Measurements from ENCODE around the gene FOXK2. TPM values are rescaled to one million over a fixed set of nuclear protein-coding genes. Genes with fewer than 3 reads are reported as not detected.

Gene FOXK2
- total RNA-seq, 1 donor from 2014 or later: 60.4 TPM

- Mint-ChIP-seq H3K27me3 (no peaks in the 10 kb centered on the region), H3K4me1 (peaks cover 7% of the 10 kb centered on the region), H3K9me3 (no peaks in the 10 kb centered on the region), H3K27ac (no peak overlapping the region), H3K36me3 (ENCODE audit: low read depth) (peaks cover 67% of the 10 kb centered on the region), H3K4me3 (no peak overlapping the region)
- DNase-seq (no peak), ATAC-seq (ENCODE audit: low read depth) (no peak)
- intact Hi-C loops (cut with micrococcal nuclease): no loop called here
- ChIA-PET POLR2A (no interaction called here), CTCF (no interaction called here)
- TF ChIP-seq, protein P1, sequence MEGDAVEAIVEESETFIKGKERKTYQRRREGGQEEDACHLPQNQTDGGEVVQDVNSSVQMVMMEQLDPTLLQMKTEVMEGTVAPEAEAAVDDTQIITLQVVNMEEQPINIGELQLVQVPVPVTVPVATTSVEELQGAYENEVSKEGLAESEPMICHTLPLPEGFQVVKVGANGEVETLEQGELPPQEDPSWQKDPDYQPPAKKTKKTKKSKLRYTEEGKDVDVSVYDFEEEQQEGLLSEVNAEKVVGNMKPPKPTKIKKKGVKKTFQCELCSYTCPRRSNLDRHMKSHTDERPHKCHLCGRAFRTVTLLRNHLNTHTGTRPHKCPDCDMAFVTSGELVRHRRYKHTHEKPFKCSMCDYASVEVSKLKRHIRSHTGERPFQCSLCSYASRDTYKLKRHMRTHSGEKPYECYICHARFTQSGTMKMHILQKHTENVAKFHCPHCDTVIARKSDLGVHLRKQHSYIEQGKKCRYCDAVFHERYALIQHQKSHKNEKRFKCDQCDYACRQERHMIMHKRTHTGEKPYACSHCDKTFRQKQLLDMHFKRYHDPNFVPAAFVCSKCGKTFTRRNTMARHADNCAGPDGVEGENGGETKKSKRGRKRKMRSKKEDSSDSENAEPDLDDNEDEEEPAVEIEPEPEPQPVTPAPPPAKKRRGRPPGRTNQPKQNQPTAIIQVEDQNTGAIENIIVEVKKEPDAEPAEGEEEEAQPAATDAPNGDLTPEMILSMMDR (IDR thresholded peaks at IDR 0.05): no peak
Measured at GRCh38 chr17:82486231-82487094, 33.1 kb upstream of the FOXK2 start.

DNA sequence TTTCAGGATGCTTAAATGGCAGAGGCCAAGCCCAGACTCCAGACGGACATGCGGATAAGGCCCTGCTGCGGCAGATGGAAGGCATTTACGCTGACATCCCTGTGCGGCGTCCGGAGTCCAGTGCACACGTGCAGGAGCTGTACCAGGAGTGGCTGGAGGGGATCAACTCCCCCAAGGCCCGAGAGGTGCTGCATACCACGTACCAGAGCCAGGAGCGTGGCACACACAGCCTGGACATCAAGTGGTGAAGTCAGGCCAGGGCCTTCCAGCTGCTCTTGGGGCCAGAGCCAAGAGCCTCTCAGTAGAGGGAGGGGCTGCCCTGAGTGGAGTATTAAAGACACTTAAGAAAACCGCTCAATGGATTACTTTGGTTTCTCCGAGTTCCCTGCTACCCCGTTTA is 31.6 kb upstream of the FOXK2 start:
- DNase-seq (no peak), ATAC-seq (ENCODE audit: low read depth) (no peak)
- no peaks in the 10 kb centered on the region for H3K27me3 Mint-ChIP-seq
- H3K4me1 Mint-ChIP-seq: peaks cover 7% of the 10 kb centered on the region
- intact Hi-C loops (cut with micrococcal nuclease): no loop called here
- H3K36me3 Mint-ChIP-seq (ENCODE audit: low read depth): peaks cover 54% of the 10 kb centered on the region
- H3K27ac Mint-ChIP-seq: no peak overlapping the region
- ChIA-PET CTCF (no interaction called here), POLR2A (no interaction called here)
- no peaks in the 10 kb centered on the region for H3K9me3 Mint-ChIP-seq
- no peak overlapping the region for H3K4me3 Mint-ChIP-seq
- TF ChIP-seq, protein P1 (IDR thresholded peaks at IDR 0.05): no peak

DNA sequence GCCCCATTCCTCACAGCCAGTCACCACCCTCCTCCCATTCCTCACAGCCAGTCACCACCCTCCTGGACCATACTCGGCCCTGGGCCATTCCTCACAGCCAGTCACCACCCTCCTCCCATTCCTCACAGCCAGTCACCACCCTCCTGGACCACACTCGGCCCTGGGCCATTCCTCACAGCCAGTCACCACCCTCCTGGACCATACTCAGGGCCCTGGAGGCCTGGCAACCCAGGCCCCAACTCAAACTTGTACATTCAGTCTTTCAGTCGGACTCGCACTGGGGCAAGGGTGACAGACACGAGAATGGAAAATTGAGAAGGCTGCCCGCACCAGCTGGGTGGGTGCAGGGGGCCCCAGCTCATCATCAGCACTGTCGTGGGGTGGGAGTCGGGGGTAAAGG is 30.4 kb upstream of the FOXK2 start:
- ChIA-PET POLR2A (no interaction called here), CTCF (no interaction called here)
- Mint-ChIP-seq H3K27me3 (no peaks in the 10 kb centered on the region), H3K36me3 (ENCODE audit: low read depth) (peaks cover 42% of the 10 kb centered on the region), H3K27ac (no peak overlapping the region), H3K4me1 (peaks cover 12% of the 10 kb centered on the region), H3K9me3 (no peaks in the 10 kb centered on the region), H3K4me3 (no peak overlapping the region)
- TF ChIP-seq, protein P1 (IDR thresholded peaks at IDR 0.05): no peak
- intact Hi-C loops (cut with micrococcal nuclease): no loop called here
- ATAC-seq (ENCODE audit: low read depth): no peak
- no peak for DNase-seq

GRCh38 chr17:82489851-82490511 is 29.6 kb upstream of the FOXK2 start:
- ChIA-PET CTCF (no interaction called here), POLR2A (no interaction called here)
- Mint-ChIP-seq H3K4me1 (peaks cover 20% of the 10 kb centered on the region), H3K27me3 (no peaks in the 10 kb centered on the region), H3K4me3 (no peak overlapping the region), H3K36me3 (ENCODE audit: low read depth) (peaks cover 40% of the 10 kb centered on the region), H3K27ac (no peak overlapping the region), H3K9me3 (no peaks in the 10 kb centered on the region)
- no peak for ATAC-seq (ENCODE audit: low read depth)
- TF ChIP-seq, protein P1 (IDR thresholded peaks at IDR 0.05): no peak
- intact Hi-C loops (cut with micrococcal nuclease): loop anchor here (10.0 kb wide), 1 partner anchor 195 kb away; no protein-coding TSS in a partner anchor
- no peak for DNase-seq

- TF ChIP-seq, protein P1 (IDR thresholded peaks at IDR 0.05): no peak
- ChIA-PET POLR2A (no interaction called here), CTCF (no interaction called here)
- ATAC-seq (ENCODE audit: low read depth) (no peak), DNase-seq (no peak)
- Mint-ChIP-seq H3K9me3 (no peaks in the 10 kb centered on the region), H3K27me3 (no peaks in the 10 kb centered on the region), H3K36me3 (ENCODE audit: low read depth) (peaks cover 33% of the 10 kb centered on the region), H3K4me1 (peaks cover 20% of the 10 kb centered on the region), H3K4me3 (no peak overlapping the region), H3K27ac (no peak overlapping the region)
- intact Hi-C loops (cut with micrococcal nuclease): loop anchor here (10.0 kb wide), 1 partner anchor 196 kb away; no protein-coding TSS in a partner anchor
Measured at GRCh38 chr17:82490512-82491195, 28.9 kb upstream of the FOXK2 start.

Data from activated B cell treated with CpG ODN at 0.5 μM for 24 hours (primary cell).